Coronary artery (tissue), 2 donors: ENCODE data around the gene ASB18.

Experiments
- DNase-seq: peaks from one replicate; pipeline ENCODE4 v3.0.0-alpha.2; 2017; ENCODE audit warnings: low spot score
- H3K27ac ChIP-seq, 2 donors: fragments of 200-600 bp; sonication (generic); one replicate each; pipeline ENCODE4 v1.5.1; 2016 to 2019
- H3K4me3 ChIP-seq: fragments of 200-600 bp; sonication (generic); 2 replicates; pipeline ENCODE4 v1.5.1; 2016; ENCODE audit warnings: mild to moderate bottlenecking, moderate library complexity
- CTCF ChIP-seq: fragments of 200-600 bp; sonication (generic); IDR thresholded peaks from one replicate; pipeline ENCODE4 v1.5.1; 2019; ENCODE audit warnings: antibody characterized with exemption

The ASB18 gene

DNA sequence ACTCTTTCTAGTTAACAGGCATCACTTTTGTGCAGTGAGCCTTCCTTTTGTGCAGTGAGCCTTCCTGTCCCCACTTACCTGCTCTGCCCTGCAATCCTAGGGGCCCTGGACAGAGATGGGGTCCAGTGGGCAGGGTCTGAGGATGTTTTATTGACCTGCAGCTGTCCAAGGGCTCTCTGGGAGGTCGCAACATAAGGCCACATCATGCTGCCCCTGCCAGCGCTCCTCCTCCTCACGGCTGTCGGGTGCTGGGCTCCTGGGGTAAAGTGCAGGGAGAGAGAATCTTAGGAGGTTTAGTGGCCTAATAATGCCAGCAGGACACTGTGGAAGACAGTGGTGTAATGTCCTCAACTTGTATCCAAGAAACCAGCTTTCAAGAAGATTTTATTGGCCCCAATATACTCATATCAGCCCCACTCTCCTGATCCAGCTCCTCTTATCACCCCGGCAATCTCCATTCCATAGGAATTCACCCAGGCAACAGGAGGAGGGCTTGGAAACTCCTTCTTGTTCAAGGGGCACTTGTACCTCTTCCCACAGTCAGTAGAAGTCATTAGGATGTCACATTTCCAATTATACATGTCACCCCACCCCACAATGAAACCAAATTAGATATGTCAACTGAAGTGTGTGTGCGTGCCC lies 41.9 kb upstream of the ASB18 start:
- no peak for TF ChIP-seq CTCF
- Histone ChIP-seq H3K4me3 (no peak overlapping the region), H3K27ac (no peak overlapping the region)
- peak; percentile 40 for DNase-seq

DNA sequence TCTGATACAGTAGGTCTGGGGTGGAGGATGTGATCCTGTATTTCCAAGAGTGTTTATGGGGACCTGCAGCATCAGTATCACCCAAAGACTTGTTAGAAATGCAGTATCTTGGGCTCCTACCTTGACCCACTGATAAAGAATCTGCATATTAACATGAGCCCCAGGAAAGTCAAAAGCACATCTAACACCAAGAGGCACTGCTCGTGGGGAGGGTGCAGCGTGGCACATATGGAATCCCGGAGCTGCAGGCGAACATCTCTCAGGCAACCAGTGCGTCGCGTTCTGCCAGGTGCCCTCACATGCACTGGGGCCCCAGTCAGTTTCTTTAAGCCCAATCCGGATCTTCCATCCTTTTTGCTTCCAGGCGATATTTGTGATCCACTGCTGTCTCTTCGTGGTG lies 41.3 kb upstream of the ASB18 start:
- no peak overlapping the region for H3K27ac ChIP-seq
- DNase-seq, result peak; percentile 29
- no peak for TF ChIP-seq CTCF
- H3K4me3 ChIP-seq, result no peak overlapping the region

- no peak overlapping the region for H3K4me3 ChIP-seq
- H3K27ac ChIP-seq, result no peak overlapping the region
- no peak for TF ChIP-seq CTCF
- DNase-seq, result peak; percentile 11
These were observed 39.7 kb upstream of the ASB18 start for GRCh38 chr2:236303935-236304334.

DNA sequence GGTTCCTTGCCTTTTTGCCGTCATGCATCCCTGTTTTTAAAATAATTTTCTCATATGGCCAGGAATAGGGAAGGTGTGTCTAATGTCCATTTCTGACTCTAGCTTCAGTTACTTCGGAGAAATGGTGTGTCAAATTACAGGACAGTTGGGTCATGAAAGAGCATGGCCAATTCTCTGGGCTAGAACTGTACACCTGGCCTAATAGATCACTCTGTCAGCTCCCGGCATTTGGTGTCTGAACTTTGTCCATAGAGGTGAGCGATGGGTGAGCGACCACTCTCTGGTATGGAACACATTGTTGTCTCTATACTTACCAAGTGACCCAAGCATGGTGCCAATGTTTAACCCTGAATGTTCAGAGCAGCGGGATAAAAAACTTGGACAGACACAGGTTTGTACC lies 38.3 kb upstream of the ASB18 start:
- no peak for TF ChIP-seq CTCF
- Histone ChIP-seq H3K4me3 (no peak overlapping the region), H3K27ac (no peak overlapping the region)
- peak; percentile 36 for DNase-seq

- no peak overlapping the region for H3K4me3 ChIP-seq
- H3K27ac ChIP-seq, result no peak overlapping the region
- no peak for TF ChIP-seq CTCF
- DNase-seq, result peak; percentile 62
These were observed 34.8 kb upstream of the ASB18 start for GRCh38 chr2:236298924-236299475.

DNA sequence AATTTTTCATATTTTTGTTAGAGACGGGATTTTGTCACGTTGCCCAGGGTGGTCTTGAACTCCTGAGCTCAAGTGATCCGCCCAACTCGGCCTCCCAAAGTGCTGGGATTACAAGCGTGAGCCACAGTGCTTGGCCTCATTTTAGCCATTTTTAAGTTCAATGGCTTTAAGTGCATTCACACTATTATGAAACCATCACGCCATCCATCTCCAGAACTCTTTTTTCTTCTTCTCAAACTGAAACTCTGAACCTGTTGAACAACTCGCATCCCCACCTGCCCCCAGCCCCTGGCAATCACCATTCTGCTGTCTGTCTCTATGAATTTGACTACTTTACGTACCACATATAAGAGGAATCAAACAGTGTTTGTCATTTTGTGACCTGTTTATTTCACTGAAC lies 31.3 kb upstream of the ASB18 start:
- no peak overlapping the region for H3K27ac ChIP-seq

More for the DNA sequence above, 31.3 kb upstream of the ASB18 start:
- no peak for TF ChIP-seq CTCF
- DNase-seq, result peak; percentile 8
- H3K4me3 ChIP-seq, result no peak overlapping the region
